Panc1 (cell line): ENCODE data around the gene DNAJC2. TPM values are rescaled to one million over a fixed set of nuclear protein-coding genes. Genes with fewer than 3 reads are reported as not detected.
A peak's percentile ranks its signal among the peaks of the same experiment; 100 is the strongest.

Experiments
- ATAC-seq: fragments of 200-7000 bp; cut with Tn5 transposase; 2 replicates; pipeline ENCODE4 v1.9.1; 2020; ENCODE audit warnings: mild to moderate bottlenecking, moderate library complexity
- BruUV-seq: library from RNA; stranded (reverse); fragments of 400-500 nt; replicated peaks from 2 replicates; lab custom pipeline; 2021; lab: Mats Ljungman, UMichigan
- CTCF ChIA-PET: fragments of 300-600 bp; sonication (Branson Sonifier 250); formaldehyde crosslinking; loops from one replicate; lab custom pipeline; 2022; ENCODE audit warnings: antibody characterized with exemption; lab: Charles Lee
- POLR2A ChIA-PET: fragments of 300-600 bp; sonication (Branson Sonifier 250); formaldehyde crosslinking; loops from one replicate; lab custom pipeline; 2022; ENCODE audit warnings: antibody characterized with exemption; lab: Charles Lee
- DNase-seq: peaks from one replicate; pipeline ENCODE4 v3.0.0-alpha.2; 2010; ENCODE audit warnings: low read depth, low spot score
- H3K27ac ChIP-seq: 2 replicates; pipeline ENCODE4 v1.5.1; 2011; ENCODE audit warnings: mild to moderate bottlenecking, low read length, inconsistent platforms
- H3K27me3 ChIP-seq: fragments of 200-500 bp; sonication (Bioruptor generic); 2 replicates; pipeline ENCODE4 v1.6.0; 2014; ENCODE audit warnings: low read length, inconsistent platforms; ENCODE audit not compliant: control insufficient read depth, insufficient read depth
- H3K36me3 ChIP-seq: fragments of 200-500 bp; sonication (Bioruptor generic); 2 replicates; pipeline ENCODE4 v1.5.1; 2014; ENCODE audit warnings: inconsistent platforms, mild to moderate bottlenecking, low read length, moderate library complexity; ENCODE audit not compliant: control insufficient read depth, insufficient read depth
- H3K4me1 ChIP-seq: 2 replicates; pipeline ENCODE4 v1.5.1; 2011; ENCODE audit warnings: inconsistent platforms, mild to moderate bottlenecking, low read length, moderate library complexity; ENCODE audit not compliant: control insufficient read depth, insufficient read depth
- H3K4me3 ChIP-seq, 2 experiments: 2 replicates each; pipeline ENCODE4 v1.5.1; 2011 to 2012; ENCODE audit warnings: low read depth in 2 of 2, low read length in 2 of 2, mild to moderate bottlenecking in 2 of 2, inconsistent platforms in 1 of 2, moderate library complexity in 1 of 2
- H3K9me3 ChIP-seq: fragments of 200-500 bp; sonication (Bioruptor generic); 2 replicates; pipeline ENCODE4 v1.5.1; 2014; ENCODE audit warnings: low read depth, mild to moderate bottlenecking, inconsistent platforms, low read length, moderate library complexity; ENCODE audit not compliant: control insufficient read depth, insufficient read depth
- POLR2AphosphoS5 ChIP-seq: IDR thresholded peaks from 2 replicates; pipeline ENCODE4 v1.6.1; 2012; ENCODE audit warnings: mild to moderate bottlenecking, low read depth, low read length, moderate library complexity
- SIN3A ChIP-seq: IDR thresholded peaks from 2 replicates; pipeline ENCODE4 v1.6.1; 2012; ENCODE audit warnings: low read depth, mild to moderate bottlenecking, low read length, moderate library complexity, borderline replicate concordance; ENCODE audit not compliant: insufficient read depth
- TCF7L2 ChIP-seq: IDR thresholded peaks from 2 replicates; pipeline ENCODE4 v1.6.1; 2011; ENCODE audit warnings: mild to moderate bottlenecking, low read depth, low read length, inconsistent platforms
- in situ Hi-C: cut with HindIII; loops from 2 replicates; pipeline ENCODE4 v1.10.0; 2016; ENCODE audit warnings: low sequenced_read_pairs, low pct_unique_long_range_greater_than_20kb
- intact Hi-C: fragments of 100-400 bp; cut with micrococcal nuclease; formaldehyde crosslinking; loops from one replicate; pipeline ENCODE4 v1.10.0; 2022; ENCODE audit not compliant: unreplicated experiment
- total RNA-seq: library from RNA; stranded (reverse); gene quantifications from one replicate; pipeline ENCODE4 v1.2.1, GENCODE V29; 2021; ENCODE audit not compliant: unreplicated experiment
- TF ChIP-seq, protein P1 (sequence below), 2 experiments: IDR thresholded peaks; 2 replicates each; pipeline ENCODE4 v1.6.1; 2011 to 2012; ENCODE audit warnings: low read depth in 2 of 2, control low read depth in 1 of 2, low read length in 1 of 2, mild to moderate bottlenecking in 1 of 2, moderate library complexity in 1 of 2; ENCODE audit not compliant: insufficient read depth in 1 of 2
- TF ChIP-seq, protein P2 (sequence below): fragments of 450-650 bp; IDR thresholded peaks from 2 replicates; pipeline ENCODE4 v1.5.1; 2017; ENCODE audit warnings: mild to moderate bottlenecking

DNAJC2 gene
- total RNA-seq, 1 experiment from 2014 or later = 56.1 TPM

DNA sequence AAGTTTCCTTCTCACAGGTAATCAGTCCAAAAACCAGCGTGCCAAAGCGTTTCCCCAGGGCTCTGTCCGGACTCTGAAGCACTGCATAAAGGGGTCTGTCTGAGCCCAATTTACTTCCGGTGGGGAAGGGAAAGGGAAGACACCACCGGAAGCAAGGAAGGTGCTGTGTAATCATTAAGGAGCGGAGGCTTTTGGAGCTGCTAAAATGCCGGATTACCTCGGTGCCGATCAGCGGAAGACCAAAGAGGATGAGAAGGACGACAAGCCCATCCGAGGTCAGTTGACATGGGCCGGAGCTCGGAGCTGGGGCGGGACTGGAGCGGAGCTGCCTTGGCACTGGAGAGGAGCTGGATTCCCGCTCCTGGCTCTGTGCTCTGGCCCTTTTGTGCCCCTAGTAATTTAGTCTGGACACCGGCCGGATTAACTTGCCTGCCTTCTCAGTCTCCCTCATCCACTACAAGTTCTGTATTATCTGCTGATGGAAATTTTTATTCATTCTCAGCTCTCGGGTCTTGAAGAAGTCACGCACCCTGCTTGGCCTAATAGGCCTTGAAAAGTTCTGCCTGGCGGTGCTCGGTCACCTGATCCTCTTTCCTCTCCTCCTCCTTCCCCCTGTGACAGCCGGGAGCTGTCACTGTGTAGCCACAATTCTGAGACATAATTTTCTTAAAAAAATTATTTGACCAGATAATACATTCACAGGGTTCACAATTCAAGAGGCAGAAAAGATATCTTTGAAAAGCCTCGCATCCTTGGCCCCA, 3.1 kb upstream of the DNAJC2 start, which contains the start of gene PSMC2:
TSS of gene PSMC2 (plus strand) at position 137 of the 761 bp plus-strand sequence. CDS start at position 206, 69 bp downstream.
- Histone ChIP-seq H3K4me1 (peaks cover 25% of the 10 kb centered on the region), H3K9me3 (no peaks in the 10 kb centered on the region), H3K27me3 (no peaks in the 10 kb centered on the region), H3K36me3 (no peaks in the 10 kb centered on the region; the same call in 1 of the 2 replicates), H3K4me3 (peak within 1 kb of the TSS; percentile 87), H3K27ac (peak within 1 kb of the TSS; percentile 95)
- in situ Hi-C loops = no loop called here
- CTCF ChIA-PET = no interaction called here
- TSS peak; percentile 88 for BruUV-seq
- TF ChIP-seq POLR2AphosphoS5 (peak; percentile 79), SIN3A (peak; percentile 89), TCF7L2 (0 out of 2 replicates have a peak, but pooled peaks have one; percentile 19)
- TF ChIP-seq, protein P1, sequence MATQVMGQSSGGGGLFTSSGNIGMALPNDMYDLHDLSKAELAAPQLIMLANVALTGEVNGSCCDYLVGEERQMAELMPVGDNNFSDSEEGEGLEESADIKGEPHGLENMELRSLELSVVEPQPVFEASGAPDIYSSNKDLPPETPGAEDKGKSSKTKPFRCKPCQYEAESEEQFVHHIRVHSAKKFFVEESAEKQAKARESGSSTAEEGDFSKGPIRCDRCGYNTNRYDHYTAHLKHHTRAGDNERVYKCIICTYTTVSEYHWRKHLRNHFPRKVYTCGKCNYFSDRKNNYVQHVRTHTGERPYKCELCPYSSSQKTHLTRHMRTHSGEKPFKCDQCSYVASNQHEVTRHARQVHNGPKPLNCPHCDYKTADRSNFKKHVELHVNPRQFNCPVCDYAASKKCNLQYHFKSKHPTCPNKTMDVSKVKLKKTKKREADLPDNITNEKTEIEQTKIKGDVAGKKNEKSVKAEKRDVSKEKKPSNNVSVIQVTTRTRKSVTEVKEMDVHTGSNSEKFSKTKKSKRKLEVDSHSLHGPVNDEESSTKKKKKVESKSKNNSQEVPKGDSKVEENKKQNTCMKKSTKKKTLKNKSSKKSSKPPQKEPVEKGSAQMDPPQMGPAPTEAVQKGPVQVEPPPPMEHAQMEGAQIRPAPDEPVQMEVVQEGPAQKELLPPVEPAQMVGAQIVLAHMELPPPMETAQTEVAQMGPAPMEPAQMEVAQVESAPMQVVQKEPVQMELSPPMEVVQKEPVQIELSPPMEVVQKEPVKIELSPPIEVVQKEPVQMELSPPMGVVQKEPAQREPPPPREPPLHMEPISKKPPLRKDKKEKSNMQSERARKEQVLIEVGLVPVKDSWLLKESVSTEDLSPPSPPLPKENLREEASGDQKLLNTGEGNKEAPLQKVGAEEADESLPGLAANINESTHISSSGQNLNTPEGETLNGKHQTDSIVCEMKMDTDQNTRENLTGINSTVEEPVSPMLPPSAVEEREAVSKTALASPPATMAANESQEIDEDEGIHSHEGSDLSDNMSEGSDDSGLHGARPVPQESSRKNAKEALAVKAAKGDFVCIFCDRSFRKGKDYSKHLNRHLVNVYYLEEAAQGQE (IDR thresholded peaks at IDR 0.05; ENCODE audit: insufficient read depth in 1 of 2, low read depth in 2 of 2, low read length in 1 of 2) = no peak
- TF ChIP-seq, protein P2, sequence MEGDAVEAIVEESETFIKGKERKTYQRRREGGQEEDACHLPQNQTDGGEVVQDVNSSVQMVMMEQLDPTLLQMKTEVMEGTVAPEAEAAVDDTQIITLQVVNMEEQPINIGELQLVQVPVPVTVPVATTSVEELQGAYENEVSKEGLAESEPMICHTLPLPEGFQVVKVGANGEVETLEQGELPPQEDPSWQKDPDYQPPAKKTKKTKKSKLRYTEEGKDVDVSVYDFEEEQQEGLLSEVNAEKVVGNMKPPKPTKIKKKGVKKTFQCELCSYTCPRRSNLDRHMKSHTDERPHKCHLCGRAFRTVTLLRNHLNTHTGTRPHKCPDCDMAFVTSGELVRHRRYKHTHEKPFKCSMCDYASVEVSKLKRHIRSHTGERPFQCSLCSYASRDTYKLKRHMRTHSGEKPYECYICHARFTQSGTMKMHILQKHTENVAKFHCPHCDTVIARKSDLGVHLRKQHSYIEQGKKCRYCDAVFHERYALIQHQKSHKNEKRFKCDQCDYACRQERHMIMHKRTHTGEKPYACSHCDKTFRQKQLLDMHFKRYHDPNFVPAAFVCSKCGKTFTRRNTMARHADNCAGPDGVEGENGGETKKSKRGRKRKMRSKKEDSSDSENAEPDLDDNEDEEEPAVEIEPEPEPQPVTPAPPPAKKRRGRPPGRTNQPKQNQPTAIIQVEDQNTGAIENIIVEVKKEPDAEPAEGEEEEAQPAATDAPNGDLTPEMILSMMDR = no peak
- ATAC-seq (peak; percentile 91), DNase-seq (peak; percentile 92)
- POLR2A ChIA-PET = no interaction called here
- intact Hi-C loops = no loop called here

DNA sequence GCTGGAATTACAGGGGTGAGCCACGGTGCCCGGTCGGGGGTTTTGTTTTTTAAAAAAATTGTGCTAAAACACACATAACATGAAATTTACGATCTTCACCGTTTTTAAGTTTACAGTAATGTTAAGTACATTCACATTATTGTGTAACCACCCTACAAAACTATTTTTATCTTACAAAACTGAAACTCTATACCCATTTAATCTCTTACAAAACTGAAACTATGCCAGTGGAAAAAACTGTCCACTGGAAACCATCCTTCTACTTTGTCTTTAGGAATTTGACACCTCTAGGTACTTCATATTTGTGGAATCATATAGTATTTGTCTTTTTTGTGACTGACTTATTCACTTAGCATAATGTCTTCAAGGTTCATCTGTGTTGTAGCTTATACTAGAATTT, 1.8 kb upstream of the DNAJC2 start:
- ChIA-PET POLR2A (no interaction called here), CTCF (no interaction called here)
- Histone ChIP-seq H3K36me3 (peaks cover 7% of the 10 kb centered on the region), H3K4me3 (no peak overlapping the region; a peak in 1 of 4 replicates), H3K27ac (peak overlapping the region; percentile 95), H3K27me3 (no peaks in the 10 kb centered on the region), H3K9me3 (no peaks in the 10 kb centered on the region), H3K4me1 (peaks cover 25% of the 10 kb centered on the region)
- ATAC-seq (no peak), DNase-seq (no peak)
- intact Hi-C loops (no loop called here), in situ Hi-C loops (no loop called here)
- BruUV-seq = no TSS peak
- TF ChIP-seq POLR2AphosphoS5 (no peak), TCF7L2 (no peak), SIN3A (no peak)
- TF ChIP-seq, protein P1 (IDR thresholded peaks at IDR 0.05; ENCODE audit: insufficient read depth in 1 of 2, low read depth in 2 of 2, low read length in 1 of 2) = no peak
- TF ChIP-seq, protein P2 = no peak
